Esophagus muscularis mucosa (tissue), 4 donors: Measurements from ENCODE around the gene SPINT2.

ENCODE experiments used
- EP300 ChIP-seq: sonication (generic); formaldehyde crosslinking; IDR thresholded peaks from one replicate; pipeline ENCODE4 v1.6.1; 2017; ENCODE audit warnings: antibody characterized with exemption
- POLR2A ChIP-seq: fragments of 450-650 bp; IDR thresholded peaks from one replicate; pipeline ENCODE4 v1.6.1; 2017; ENCODE audit warnings: antibody characterized with exemption, moderate library complexity, mild to moderate bottlenecking, low read depth
- POLR2AphosphoS5 ChIP-seq, 2 donors: sonication (generic); formaldehyde crosslinking; IDR thresholded peaks; one replicate each; pipeline ENCODE4 v1.6.1; 2017; ENCODE audit warnings: antibody characterized with exemption in 2 of 2
- TF ChIP-seq, protein P1 (sequence below), 3 experiments: fragments of 200-600 bp in 2 of 3; fragments of 450-650 bp in 1 of 3; sonication (generic) in 2 of 3; IDR thresholded peaks; one replicate each; pipeline ENCODE4 v1.5.1; 2017 to 2019; ENCODE audit warnings: antibody characterized with exemption in 3 of 3, mild to moderate bottlenecking in 2 of 3, moderate library complexity in 1 of 3

DNA sequence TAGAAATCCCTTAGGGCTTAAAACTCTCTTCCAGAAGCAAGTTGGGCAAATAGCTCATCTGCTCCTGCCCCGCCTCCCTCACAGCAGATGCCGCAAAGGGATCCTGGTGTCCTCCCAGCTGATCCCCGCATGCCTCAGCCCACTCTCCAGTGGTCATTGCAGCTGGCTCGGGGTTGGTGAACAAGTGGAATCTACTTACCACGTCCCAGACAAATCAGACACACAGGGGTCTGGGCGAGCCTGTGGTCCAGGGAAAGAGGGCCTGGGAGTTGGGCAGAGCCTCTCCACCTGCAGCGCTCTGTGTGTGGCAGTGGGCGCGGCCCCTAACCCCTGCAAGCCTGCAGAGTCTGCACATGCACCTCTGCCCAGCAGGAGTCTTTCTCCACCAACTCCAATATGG, 28.9 kb downstream of the SPINT2 start:
- TF ChIP-seq, protein P1, sequence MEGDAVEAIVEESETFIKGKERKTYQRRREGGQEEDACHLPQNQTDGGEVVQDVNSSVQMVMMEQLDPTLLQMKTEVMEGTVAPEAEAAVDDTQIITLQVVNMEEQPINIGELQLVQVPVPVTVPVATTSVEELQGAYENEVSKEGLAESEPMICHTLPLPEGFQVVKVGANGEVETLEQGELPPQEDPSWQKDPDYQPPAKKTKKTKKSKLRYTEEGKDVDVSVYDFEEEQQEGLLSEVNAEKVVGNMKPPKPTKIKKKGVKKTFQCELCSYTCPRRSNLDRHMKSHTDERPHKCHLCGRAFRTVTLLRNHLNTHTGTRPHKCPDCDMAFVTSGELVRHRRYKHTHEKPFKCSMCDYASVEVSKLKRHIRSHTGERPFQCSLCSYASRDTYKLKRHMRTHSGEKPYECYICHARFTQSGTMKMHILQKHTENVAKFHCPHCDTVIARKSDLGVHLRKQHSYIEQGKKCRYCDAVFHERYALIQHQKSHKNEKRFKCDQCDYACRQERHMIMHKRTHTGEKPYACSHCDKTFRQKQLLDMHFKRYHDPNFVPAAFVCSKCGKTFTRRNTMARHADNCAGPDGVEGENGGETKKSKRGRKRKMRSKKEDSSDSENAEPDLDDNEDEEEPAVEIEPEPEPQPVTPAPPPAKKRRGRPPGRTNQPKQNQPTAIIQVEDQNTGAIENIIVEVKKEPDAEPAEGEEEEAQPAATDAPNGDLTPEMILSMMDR (IDR thresholded peaks at IDR 0.05): no peak
- no peak for TF ChIP-seq POLR2A
- TF ChIP-seq POLR2AphosphoS5 (IDR thresholded peaks at IDR 0.05): no peak
- TF ChIP-seq EP300: no peak
